Ascending aorta (tissue), 2 donors: Measurements from ENCODE around the gene ACADL. TPM values are rescaled to one million over a fixed set of nuclear protein-coding genes. Genes with fewer than 3 reads are reported as not detected.

Experiments
- DNase-seq, 2 donors: peaks; one replicate each; pipeline ENCODE4 v3.0.0-alpha.2; 2019; ENCODE audit warnings: low spot score in 2 of 2
- H3K27ac ChIP-seq, 2 donors: fragments of 200-600 bp; sonication (generic); one replicate each; pipeline ENCODE4 v1.5.1; 2016 to 2017; ENCODE audit warnings: mild to moderate bottlenecking in 1 of 2
- H3K27me3 ChIP-seq: fragments of 200-600 bp; sonication (generic); one replicate; pipeline ENCODE4 v1.5.1; 2017
- H3K36me3 ChIP-seq, 2 donors: fragments of 200-600 bp; sonication (generic); one replicate each; pipeline ENCODE4 v1.5.1; 2016
- H3K4me1 ChIP-seq, 2 donors: fragments of 200-600 bp; sonication (generic); one replicate each; pipeline ENCODE4 v1.5.1; 2016 to 2017; ENCODE audit warnings: mild to moderate bottlenecking in 1 of 2
- H3K4me3 ChIP-seq, 2 donors: fragments of 200-600 bp; sonication (generic); one replicate each; pipeline ENCODE4 v1.5.1; 2016 to 2017; ENCODE audit warnings: mild to moderate bottlenecking in 1 of 2
- H3K9me3 ChIP-seq, 2 donors: fragments of 200-600 bp; sonication (generic); one replicate each; pipeline ENCODE4 v1.5.1; 2016
- intact Hi-C: fragments of 100-400 bp; cut with DNase I; formaldehyde crosslinking; loops from one replicate; pipeline ENCODE4 v1.15.1; 2023
- total RNA-seq: library from RNA; depleted of rRNA; stranded (reverse); fragments of >200 nt; gene quantifications from one replicate; pipeline ENCODE4 v1.1.0, GENCODE V29; 2016
- TF ChIP-seq, protein P1 (sequence below), 3 experiments: fragments of 200-600 bp in 2 of 3; fragments of 450-650 bp in 1 of 3; sonication (generic) in 2 of 3; IDR thresholded peaks; one replicate each; pipeline ENCODE4 v1.5.1; 2016 to 2019; ENCODE audit warnings: antibody characterized with exemption in 3 of 3, mild to moderate bottlenecking in 1 of 3, moderate library complexity in 1 of 3

Gene ACADL
- total RNA-seq, 1 donor from 2014 or later: 18.5 TPM

DNA sequence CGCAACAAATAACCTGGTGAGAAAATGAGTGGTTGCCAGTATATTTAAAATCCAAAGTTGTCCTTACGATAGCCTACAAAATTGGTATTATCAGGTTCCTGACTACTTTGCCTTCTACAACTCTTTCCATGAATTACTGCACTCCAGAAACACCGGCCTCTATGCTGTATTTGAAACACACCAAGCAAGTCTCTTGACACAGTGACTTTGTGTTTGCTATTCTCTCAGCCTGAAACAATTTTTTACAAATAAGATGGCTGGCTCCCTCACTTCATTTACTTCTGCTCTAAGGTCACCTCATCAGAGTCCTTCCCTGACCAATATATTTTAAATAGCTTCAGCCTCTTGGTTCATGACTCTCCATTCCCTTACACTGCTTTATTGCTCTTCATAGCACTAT is 66.2 kb downstream of the ACADL start:
- TF ChIP-seq, protein P1, sequence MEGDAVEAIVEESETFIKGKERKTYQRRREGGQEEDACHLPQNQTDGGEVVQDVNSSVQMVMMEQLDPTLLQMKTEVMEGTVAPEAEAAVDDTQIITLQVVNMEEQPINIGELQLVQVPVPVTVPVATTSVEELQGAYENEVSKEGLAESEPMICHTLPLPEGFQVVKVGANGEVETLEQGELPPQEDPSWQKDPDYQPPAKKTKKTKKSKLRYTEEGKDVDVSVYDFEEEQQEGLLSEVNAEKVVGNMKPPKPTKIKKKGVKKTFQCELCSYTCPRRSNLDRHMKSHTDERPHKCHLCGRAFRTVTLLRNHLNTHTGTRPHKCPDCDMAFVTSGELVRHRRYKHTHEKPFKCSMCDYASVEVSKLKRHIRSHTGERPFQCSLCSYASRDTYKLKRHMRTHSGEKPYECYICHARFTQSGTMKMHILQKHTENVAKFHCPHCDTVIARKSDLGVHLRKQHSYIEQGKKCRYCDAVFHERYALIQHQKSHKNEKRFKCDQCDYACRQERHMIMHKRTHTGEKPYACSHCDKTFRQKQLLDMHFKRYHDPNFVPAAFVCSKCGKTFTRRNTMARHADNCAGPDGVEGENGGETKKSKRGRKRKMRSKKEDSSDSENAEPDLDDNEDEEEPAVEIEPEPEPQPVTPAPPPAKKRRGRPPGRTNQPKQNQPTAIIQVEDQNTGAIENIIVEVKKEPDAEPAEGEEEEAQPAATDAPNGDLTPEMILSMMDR (IDR thresholded peaks at IDR 0.05): no peak

DNA sequence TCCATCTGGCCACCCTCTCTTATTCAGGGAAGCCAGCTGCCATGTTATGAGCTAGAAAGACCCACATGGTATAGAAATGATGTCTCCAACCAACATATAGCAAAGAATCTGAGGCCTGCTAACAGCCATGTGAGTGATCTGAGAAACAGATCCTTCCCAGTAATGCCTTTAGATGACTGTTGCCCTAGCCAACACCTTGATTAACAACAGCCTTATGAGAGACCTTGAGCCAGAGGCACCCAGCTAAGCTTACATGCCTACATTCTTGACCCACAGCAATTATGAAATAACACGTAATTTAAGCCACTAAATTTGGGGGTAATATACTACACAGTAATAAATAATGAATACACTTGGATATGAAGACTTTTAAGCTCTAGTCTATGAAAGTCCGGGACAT is 67.0 kb downstream of the ACADL start:
- H3K4me1 ChIP-seq: peaks cover 0 to 6% of the 10 kb centered on the region in 2 donors
- TF ChIP-seq, protein P1 (IDR thresholded peaks at IDR 0.05): no peak
- no peak overlapping the region for H3K27ac ChIP-seq

More for the DNA sequence above, 66.2 kb downstream of the ACADL start:
- Histone ChIP-seq H3K4me3 (no peak overlapping the region), H3K9me3 (no peaks in the 10 kb centered on the region), H3K27me3 (no peaks in the 10 kb centered on the region), H3K4me1 (peaks cover 0 to 6% of the 10 kb centered on the region in 2 donors), H3K27ac (no peak overlapping the region), H3K36me3 (peaks cover 8 to 22% of the 10 kb centered on the region in 2 donors)
- no peak for DNase-seq
- intact Hi-C loops: no loop called here

DNA sequence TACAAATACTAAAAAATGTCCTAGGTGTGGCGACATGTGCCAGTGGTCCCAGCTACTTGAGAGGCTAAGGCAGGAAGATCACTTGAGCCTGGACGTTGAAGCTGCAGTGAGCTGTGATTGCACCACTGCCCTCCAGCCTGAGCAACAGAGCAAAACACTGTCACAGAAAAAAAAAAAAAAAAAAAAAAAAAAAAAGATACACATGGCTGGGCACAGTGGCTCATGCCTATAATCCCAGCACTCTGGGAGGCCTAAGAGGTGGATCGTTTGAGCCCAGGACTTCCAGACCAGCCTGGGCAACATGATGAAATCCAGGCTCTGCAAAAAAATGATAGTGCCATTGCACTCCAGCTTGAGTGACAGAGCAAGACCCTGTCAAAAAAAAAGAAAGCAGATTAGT is 67.7 kb downstream of the ACADL start:
- H3K36me3 ChIP-seq: peaks cover 23 to 34% of the 10 kb centered on the region in 2 donors
- H3K27me3 ChIP-seq: no peaks in the 10 kb centered on the region
- no peak for DNase-seq
- H3K4me3 ChIP-seq: no peak overlapping the region
- no peak overlapping the region for H3K27ac ChIP-seq
- H3K9me3 ChIP-seq: no peaks in the 10 kb centered on the region
- TF ChIP-seq, protein P1 (IDR thresholded peaks at IDR 0.05): no peak
- H3K4me1 ChIP-seq: no peaks in the 10 kb centered on the region
- intact Hi-C loops: no loop called here

More for the DNA sequence above, 67.0 kb downstream of the ACADL start:
- DNase-seq: no peak
- Histone ChIP-seq H3K4me3 (no peak overlapping the region), H3K27me3 (no peaks in the 10 kb centered on the region), H3K36me3 (peaks cover 16 to 28% of the 10 kb centered on the region in 2 donors), H3K9me3 (no peaks in the 10 kb centered on the region)
- intact Hi-C loops: no loop called here

DNA sequence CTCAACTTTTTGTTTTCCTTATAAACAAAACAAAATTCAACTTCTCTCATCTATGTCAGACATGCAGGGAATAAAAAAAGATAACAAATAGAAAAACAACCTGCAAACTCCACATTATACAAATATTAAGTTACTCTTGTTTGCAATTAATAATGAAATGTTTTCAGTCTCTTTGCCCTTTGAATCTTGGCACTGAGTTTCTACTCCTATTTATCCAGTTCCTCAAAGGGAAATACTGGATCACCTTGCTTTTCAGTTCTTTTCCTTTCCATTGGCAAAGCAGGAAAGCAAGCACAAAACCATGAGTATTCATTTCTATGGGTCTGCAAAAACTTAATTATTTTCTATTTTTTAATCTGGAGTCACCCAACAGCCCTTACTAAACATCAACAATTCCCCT is 77.6 kb downstream of the ACADL start:
- Histone ChIP-seq H3K4me1 (no peaks in the 10 kb centered on the region), H3K27me3 (no peaks in the 10 kb centered on the region), H3K4me3 (no peak overlapping the region), H3K27ac (no peak overlapping the region), H3K9me3 (peaks cover 4 to 53% of the 10 kb centered on the region in 2 donors), H3K36me3 (peaks cover 35 to 72% of the 10 kb centered on the region in 2 donors)
- TF ChIP-seq, protein P1 (IDR thresholded peaks at IDR 0.05): no peak
- intact Hi-C loops: no loop called here
- no peak for DNase-seq

Other genes starting within 250 kb of the ACADL start
- 45.0 TPM for gene RPE, start 222.8 kb downstream of the ACADL start, total RNA-seq
- gene KANSL1L, start 54.0 kb downstream of the ACADL start, total RNA-seq: 39.6 TPM
- not detected for gene MYL1, start 89.7 kb upstream of the ACADL start, total RNA-seq